GM12878 (cell line): Measurements from ENCODE around the gene GGN. TPM values are rescaled to one million over a fixed set of nuclear protein-coding genes. Genes with fewer than 3 reads are reported as not detected.

Experiments used
- ATAC-seq: fragments of 200-7000 bp; cut with Tn5 transposase; 3 replicates; pipeline ENCODE4 v1.9.1; 2020; ENCODE audit warnings: mild to moderate bottlenecking, moderate library complexity
- BruUV-seq: library from RNA; stranded (reverse); fragments of 400-500 nt; replicated peaks from 2 replicates; lab custom pipeline; 2021; lab: Mats Ljungman, UMichigan
- CTCF ChIA-PET: fragments of 300-600 bp; sonication (Branson Sonifier 250); formaldehyde crosslinking; extraction: SDS; loops from one replicate; lab custom pipeline; 2021; ENCODE audit warnings: inconsistent platforms; lab: Yijun Ruan, JAX
- POLR2A ChIA-PET: fragments of 350-600 bp; formaldehyde crosslinking; extraction: SDS; loops from one replicate; lab custom pipeline; 2021; ENCODE audit warnings: inconsistent platforms; lab: Charles Lee
- RAD21 ChIA-PET: fragments of 300-600 bp; sonication (Branson Sonifier 250); formaldehyde crosslinking; loops from one replicate; lab custom pipeline; 2023; ENCODE audit warnings: antibody characterized with exemption; ENCODE audit not compliant: unreplicated experiment; lab: Charles Lee
- SMC1A ChIA-PET: fragments of 300-600 bp; sonication (Branson Sonifier 250); formaldehyde crosslinking; loops from one replicate; lab custom pipeline; 2023; ENCODE audit not compliant: unreplicated experiment, uncharacterized antibody; lab: Charles Lee
- DNase-seq: peaks from one replicate; pipeline ENCODE4 v3.0.0-alpha.2; 2011; ENCODE audit warnings: low read depth, low spot score
- FAIRE-seq: peaks from 3 replicates; lab custom pipeline; 2011; peaks lifted over from hg19 to GRCh38; lab: Jason Lieb, UNC
- H2AFZ ChIP-seq: 2 replicates; pipeline ENCODE4 v1.6.0; 2011; ENCODE audit warnings: low read depth, low read length, control low read depth; ENCODE audit not compliant: control insufficient read depth
- H3K27ac ChIP-seq: 2 replicates; pipeline ENCODE4 v1.5.1; 2011; ENCODE audit warnings: control low read depth; ENCODE audit not compliant: control insufficient read depth, insufficient read depth
- H3K27me3 ChIP-seq, 2 experiments: replicated peaks in 1 of 2; 2 replicates each; pipeline versions ENCODE4 v1.6.0 to v1.6.1; 2011; ENCODE audit warnings: low read length in 1 of 2; ENCODE audit not compliant: control insufficient read depth in 2 of 2, insufficient read depth in 2 of 2
- H3K36me3 ChIP-seq, 2 experiments: 2 replicates each; pipeline ENCODE4 v1.5.1; 2011; ENCODE audit warnings: low read length in 1 of 2; ENCODE audit not compliant: control insufficient read depth in 2 of 2, insufficient read depth in 2 of 2
- H3K4me1 ChIP-seq: 2 replicates; pipeline ENCODE4 v1.6.1; 2011; ENCODE audit warnings: mild to moderate bottlenecking, low read length, moderate library complexity, mixed read lengths; ENCODE audit not compliant: control insufficient read depth, insufficient read depth
- H3K4me2 ChIP-seq: 2 replicates; pipeline ENCODE4 v1.6.0; 2011; ENCODE audit warnings: control low read depth; ENCODE audit not compliant: control insufficient read depth, insufficient read depth
- H3K4me3 ChIP-seq: fragments of 200-600 bp; sonication (generic); 2 replicates; pipeline ENCODE4 v1.5.1; 2016
- H3K79me2 ChIP-seq: 2 replicates; pipeline ENCODE4 v1.6.0; 2011; ENCODE audit warnings: low read length; ENCODE audit not compliant: control insufficient read depth, insufficient read depth
- H3K9ac ChIP-seq: 2 replicates; pipeline ENCODE4 v1.8.0; 2011; ENCODE audit warnings: low read length, control low read depth, mixed read lengths; ENCODE audit not compliant: control insufficient read depth, insufficient read depth
- H3K9me3 ChIP-seq: replicated peaks from 3 replicates; pipeline ENCODE4 v1.5.1; 2011; ENCODE audit warnings: mild to moderate bottlenecking, low read length; ENCODE audit not compliant: control insufficient read depth, insufficient read depth
- H4K20me1 ChIP-seq: 2 replicates; pipeline ENCODE4 v1.6.0; 2011; ENCODE audit not compliant: control insufficient read depth, insufficient read depth
- FOXM1 ChIP-seq: IDR thresholded peaks from 2 replicates; pipeline ENCODE4 v1.6.1; 2012; ENCODE audit warnings: low read depth, mild to moderate bottlenecking, inconsistent platforms, low read length, moderate library complexity
- MXI1 ChIP-seq: fragments of 150-350 bp; IDR thresholded peaks from 2 replicates; pipeline ENCODE4 v1.6.1; 2011; ENCODE audit warnings: low read depth, mild to moderate bottlenecking, inconsistent platforms, low read length, improper control_type of control experiment
- WGBS: methylation state at CpG from one replicate; pipeline ENCODE4 v1.1.6; 2016; ENCODE audit warnings: low lambda C conversion rate; ENCODE audit not compliant: insufficient replicate concordance, insufficient coverage; ENCODE audit errors: missing lambda C conversion rate; 5-methylcytosine and 5-hydroxymethylcytosine counted together
- in situ Hi-C: fragments of 300-500 bp; cut with MboI; formaldehyde crosslinking; loops from 9 replicates; pipeline ENCODE4 v1.14.3; 2018; ENCODE audit warnings: mixed read lengths
- intact Hi-C: fragments of 100-400 bp; cut with micrococcal nuclease; formaldehyde crosslinking; loops from one replicate; pipeline ENCODE4 v1.14.2; 2022; ENCODE audit not compliant: unreplicated experiment
- polyA plus RNA-seq, 11 experiments: library from polyadenylated mRNA; depleted of rRNA in 4 of 11; unstranded in 6 of 11; stranded (reverse) in 5 of 11; fragments of >200 nt; fragmentation: Nextera tagmentation in 4 of 11; fragmentation: Illumina TruSeq in 1 of 11; extraction: Ambion mirVana in 4 of 11; extraction: Trizol in 1 of 11; gene quantifications; 1 replicate in 1 of 11; 2 replicates in 10 of 11; pipeline versions ENCODE4 v1.2.1 to v1.2.3, GENCODE V29; 2011 to 2016; ENCODE audit warnings: inconsistent platforms in 2 of 11, missing spikeins in 2 of 11, low read depth in 1 of 11
- total RNA-seq, 4 experiments: library from RNA; depleted of rRNA in 3 of 4; stranded (reverse); fragments of >200 nt in 3 of 4; fragmentation: Illumina TruSeq in 1 of 4; extraction: Trizol in 1 of 4; gene quantifications; 2 replicates each; pipeline versions ENCODE4 v1.2.1 to v1.2.3, GENCODE V29; 2013 to 2021
- TF ChIP-seq, protein P1 (sequence below): IDR thresholded peaks from 2 replicates; pipeline ENCODE4 v1.6.1; 2012; ENCODE audit warnings: low read depth, low read length, improper control_type of control experiment
- TF ChIP-seq, protein P2 (sequence below): IDR thresholded peaks from 2 replicates; pipeline ENCODE4 v1.6.1; 2012; ENCODE audit warnings: mild to moderate bottlenecking, low read depth, low read length
- TF ChIP-seq, protein P3 (sequence below): IDR thresholded peaks from 2 replicates; pipeline ENCODE4 v1.6.1; 2012; ENCODE audit warnings: improper control_type of control experiment, low read depth, low read length; ENCODE audit not compliant: insufficient replicate concordance

Gene GGN
- total and polyA plus RNA-seq, 10 of the 15 experiments (the other 5 are each of a cell fraction or from before 2014, with no cell fraction given) = not detected

DNA sequence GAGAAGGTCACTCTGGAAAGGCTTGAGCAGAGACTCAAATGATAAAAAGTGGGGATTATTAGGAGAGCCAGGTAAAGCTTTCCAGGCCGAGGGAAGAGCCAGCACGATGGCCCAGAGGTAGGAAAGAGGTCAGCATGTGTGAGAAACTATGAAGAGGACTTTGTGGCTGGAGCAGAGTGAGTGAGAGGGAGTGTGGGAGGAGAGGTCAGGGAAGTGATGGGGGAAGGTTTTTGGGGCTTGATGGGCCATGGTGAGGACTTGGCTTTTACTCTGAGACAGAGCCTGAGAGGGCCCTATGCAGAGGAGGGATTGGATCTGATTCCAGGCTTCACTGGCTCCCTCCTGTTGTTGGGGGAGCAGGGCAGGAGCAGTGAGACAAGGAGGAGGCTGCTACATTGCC, 46.9 kb downstream of the GGN start:
- in situ Hi-C loops (no loop called here), intact Hi-C loops (no loop called here)
- no TSS peak for BruUV-seq
- H3K4me3 ChIP-seq = no peak overlapping the region
- TF ChIP-seq, protein P1, sequence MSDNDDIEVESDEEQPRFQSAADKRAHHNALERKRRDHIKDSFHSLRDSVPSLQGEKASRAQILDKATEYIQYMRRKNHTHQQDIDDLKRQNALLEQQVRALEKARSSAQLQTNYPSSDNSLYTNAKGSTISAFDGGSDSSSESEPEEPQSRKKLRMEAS = no peak
- TF ChIP-seq, protein P2, sequence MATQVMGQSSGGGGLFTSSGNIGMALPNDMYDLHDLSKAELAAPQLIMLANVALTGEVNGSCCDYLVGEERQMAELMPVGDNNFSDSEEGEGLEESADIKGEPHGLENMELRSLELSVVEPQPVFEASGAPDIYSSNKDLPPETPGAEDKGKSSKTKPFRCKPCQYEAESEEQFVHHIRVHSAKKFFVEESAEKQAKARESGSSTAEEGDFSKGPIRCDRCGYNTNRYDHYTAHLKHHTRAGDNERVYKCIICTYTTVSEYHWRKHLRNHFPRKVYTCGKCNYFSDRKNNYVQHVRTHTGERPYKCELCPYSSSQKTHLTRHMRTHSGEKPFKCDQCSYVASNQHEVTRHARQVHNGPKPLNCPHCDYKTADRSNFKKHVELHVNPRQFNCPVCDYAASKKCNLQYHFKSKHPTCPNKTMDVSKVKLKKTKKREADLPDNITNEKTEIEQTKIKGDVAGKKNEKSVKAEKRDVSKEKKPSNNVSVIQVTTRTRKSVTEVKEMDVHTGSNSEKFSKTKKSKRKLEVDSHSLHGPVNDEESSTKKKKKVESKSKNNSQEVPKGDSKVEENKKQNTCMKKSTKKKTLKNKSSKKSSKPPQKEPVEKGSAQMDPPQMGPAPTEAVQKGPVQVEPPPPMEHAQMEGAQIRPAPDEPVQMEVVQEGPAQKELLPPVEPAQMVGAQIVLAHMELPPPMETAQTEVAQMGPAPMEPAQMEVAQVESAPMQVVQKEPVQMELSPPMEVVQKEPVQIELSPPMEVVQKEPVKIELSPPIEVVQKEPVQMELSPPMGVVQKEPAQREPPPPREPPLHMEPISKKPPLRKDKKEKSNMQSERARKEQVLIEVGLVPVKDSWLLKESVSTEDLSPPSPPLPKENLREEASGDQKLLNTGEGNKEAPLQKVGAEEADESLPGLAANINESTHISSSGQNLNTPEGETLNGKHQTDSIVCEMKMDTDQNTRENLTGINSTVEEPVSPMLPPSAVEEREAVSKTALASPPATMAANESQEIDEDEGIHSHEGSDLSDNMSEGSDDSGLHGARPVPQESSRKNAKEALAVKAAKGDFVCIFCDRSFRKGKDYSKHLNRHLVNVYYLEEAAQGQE = no peak
- no peak for TF ChIP-seq FOXM1
- TF ChIP-seq MXI1 = no peak
- TF ChIP-seq, protein P3, sequence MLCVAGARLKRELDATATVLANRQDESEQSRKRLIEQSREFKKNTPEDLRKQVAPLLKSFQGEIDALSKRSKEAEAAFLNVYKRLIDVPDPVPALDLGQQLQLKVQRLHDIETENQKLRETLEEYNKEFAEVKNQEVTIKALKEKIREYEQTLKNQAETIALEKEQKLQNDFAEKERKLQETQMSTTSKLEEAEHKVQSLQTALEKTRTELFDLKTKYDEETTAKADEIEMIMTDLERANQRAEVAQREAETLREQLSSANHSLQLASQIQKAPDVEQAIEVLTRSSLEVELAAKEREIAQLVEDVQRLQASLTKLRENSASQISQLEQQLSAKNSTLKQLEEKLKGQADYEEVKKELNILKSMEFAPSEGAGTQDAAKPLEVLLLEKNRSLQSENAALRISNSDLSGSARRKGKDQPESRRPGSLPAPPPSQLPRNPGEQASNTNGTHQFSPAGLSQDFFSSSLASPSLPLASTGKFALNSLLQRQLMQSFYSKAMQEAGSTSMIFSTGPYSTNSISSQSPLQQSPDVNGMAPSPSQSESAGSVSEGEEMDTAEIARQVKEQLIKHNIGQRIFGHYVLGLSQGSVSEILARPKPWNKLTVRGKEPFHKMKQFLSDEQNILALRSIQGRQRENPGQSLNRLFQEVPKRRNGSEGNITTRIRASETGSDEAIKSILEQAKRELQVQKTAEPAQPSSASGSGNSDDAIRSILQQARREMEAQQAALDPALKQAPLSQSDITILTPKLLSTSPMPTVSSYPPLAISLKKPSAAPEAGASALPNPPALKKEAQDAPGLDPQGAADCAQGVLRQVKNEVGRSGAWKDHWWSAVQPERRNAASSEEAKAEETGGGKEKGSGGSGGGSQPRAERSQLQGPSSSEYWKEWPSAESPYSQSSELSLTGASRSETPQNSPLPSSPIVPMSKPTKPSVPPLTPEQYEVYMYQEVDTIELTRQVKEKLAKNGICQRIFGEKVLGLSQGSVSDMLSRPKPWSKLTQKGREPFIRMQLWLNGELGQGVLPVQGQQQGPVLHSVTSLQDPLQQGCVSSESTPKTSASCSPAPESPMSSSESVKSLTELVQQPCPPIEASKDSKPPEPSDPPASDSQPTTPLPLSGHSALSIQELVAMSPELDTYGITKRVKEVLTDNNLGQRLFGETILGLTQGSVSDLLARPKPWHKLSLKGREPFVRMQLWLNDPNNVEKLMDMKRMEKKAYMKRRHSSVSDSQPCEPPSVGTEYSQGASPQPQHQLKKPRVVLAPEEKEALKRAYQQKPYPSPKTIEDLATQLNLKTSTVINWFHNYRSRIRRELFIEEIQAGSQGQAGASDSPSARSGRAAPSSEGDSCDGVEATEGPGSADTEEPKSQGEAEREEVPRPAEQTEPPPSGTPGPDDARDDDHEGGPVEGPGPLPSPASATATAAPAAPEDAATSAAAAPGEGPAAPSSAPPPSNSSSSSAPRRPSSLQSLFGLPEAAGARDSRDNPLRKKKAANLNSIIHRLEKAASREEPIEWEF = no peak
- no peaks in the 10 kb centered on the region for H3K27me3 ChIP-seq
- no peaks in the 10 kb centered on the region for H3K79me2 ChIP-seq
- no peaks in the 10 kb centered on the region for H3K9me3 ChIP-seq
- DNase-seq (no peak), FAIRE-seq (no peak), ATAC-seq (no peak)
- H2AFZ ChIP-seq = no peak overlapping the region
- no peaks in the 10 kb centered on the region for H3K36me3 ChIP-seq
- H3K4me2 ChIP-seq = no peak overlapping the region
- ChIA-PET SMC1A (no interaction called here), RAD21 (no interaction called here), POLR2A (no interaction called here), CTCF (no interaction called here)
- H3K4me1 ChIP-seq = peaks cover 3% of the 10 kb centered on the region; the same call in 1 of the 2 replicates
- WGBS = 71% methylated on average over 2 of the region's 2 CpGs
- no peak overlapping the region for H3K9ac ChIP-seq
- no peak overlapping the region for H3K27ac ChIP-seq
- H4K20me1 ChIP-seq = no peaks in the 10 kb centered on the region
